ENCODE measurements around the gene SPHK1. TPM values are rescaled to one million over a fixed set of nuclear protein-coding genes. Genes with fewer than 3 reads are reported as not detected.

SPHK1 gene
- total and polyA plus RNA-seq, 9 donors = 1.6 to 2.8 (median 2.4) TPM

GRCh38 chr17:76432004-76432403 is 47.6 kb downstream of the SPHK1 start:
- Histone ChIP-seq H3K4me1 (ENCODE audit: control insufficient read depth, insufficient read depth, low read length) (no peaks in the 10 kb centered on the region), H3K27me3 (ENCODE audit: control insufficient read depth, insufficient read depth, low read length) (no peaks in the 10 kb centered on the region), H3K9me3 (replicated peaks; ENCODE audit: control insufficient read depth, low read depth, low read length) (no peaks in the 10 kb centered on the region), H3K36me3 (ENCODE audit: control insufficient read depth, insufficient read depth, low read length) (peaks cover 6% of the 10 kb centered on the region), H3K27ac (ENCODE audit: low read length) (no peak overlapping the region), H3K4me3 (ENCODE audit: low read length) (no peak overlapping the region)
- WGBS (ENCODE audit: insufficient coverage) = no CpG with 5 or more reads among the region's 6 CpGs
- DNase-seq = no peak

GRCh38 chr17:76432712-76433336 is 48.4 kb downstream of the SPHK1 start:
- Histone ChIP-seq H3K4me1 (ENCODE audit: control insufficient read depth, insufficient read depth, low read length) (no peaks in the 10 kb centered on the region), H3K9me3 (replicated peaks; ENCODE audit: control insufficient read depth, low read depth, low read length) (no peaks in the 10 kb centered on the region), H3K4me3 (ENCODE audit: low read length) (no peak overlapping the region), H3K36me3 (ENCODE audit: control insufficient read depth, insufficient read depth, low read length) (peaks cover 6% of the 10 kb centered on the region), H3K27me3 (ENCODE audit: control insufficient read depth, insufficient read depth, low read length) (no peaks in the 10 kb centered on the region), H3K27ac (ENCODE audit: low read length) (no peak overlapping the region)
- no CpG with 5 or more reads among the region's 3 CpGs for WGBS (ENCODE audit: insufficient coverage)
- DNase-seq = no peak

- 100% methylated on average over 1 of the region's 9 CpGs for whole genome bisulfite sequencing (ENCODE audit: insufficient coverage)
- DNase-seq = no peak
- no peaks in the 10 kb centered on the region for H3K9me3 ChIP-seq (replicated peaks; ENCODE audit: control insufficient read depth, low read depth, low read length)
- H3K36me3 ChIP-seq (ENCODE audit: control insufficient read depth, insufficient read depth, low read length) = peaks cover 6% of the 10 kb centered on the region
- H3K27ac ChIP-seq (ENCODE audit: low read length) = no peak overlapping the region
- no peak overlapping the region for H3K4me3 ChIP-seq (ENCODE audit: low read length)
- no peaks in the 10 kb centered on the region for H3K4me1 ChIP-seq (ENCODE audit: control insufficient read depth, insufficient read depth, low read length)
- H3K27me3 ChIP-seq (ENCODE audit: control insufficient read depth, insufficient read depth, low read length) = no peaks in the 10 kb centered on the region
Measured at GRCh38 chr17:76433693-76434092, 49.3 kb downstream of the SPHK1 start.

GRCh38 chr17:76434870-76435269 is 50.5 kb downstream of the SPHK1 start:
- no peaks in the 10 kb centered on the region for H3K27me3 ChIP-seq (ENCODE audit: control insufficient read depth, insufficient read depth, low read length)
- DNase-seq = no peak
- 91% methylated on average over 7 of the region's 7 CpGs for WGBS (ENCODE audit: insufficient coverage)
- H3K4me1 ChIP-seq (ENCODE audit: control insufficient read depth, insufficient read depth, low read length) = no peaks in the 10 kb centered on the region
- no peaks in the 10 kb centered on the region for H3K9me3 ChIP-seq (replicated peaks; ENCODE audit: control insufficient read depth, low read depth, low read length)
- H3K36me3 ChIP-seq (ENCODE audit: control insufficient read depth, insufficient read depth, low read length) = peaks cover 6% of the 10 kb centered on the region
- H3K4me3 ChIP-seq (ENCODE audit: low read length) = no peak overlapping the region
- no peak overlapping the region for H3K27ac ChIP-seq (ENCODE audit: low read length)

- H3K27ac ChIP-seq (ENCODE audit: low read length) = no peak overlapping the region
- no peak overlapping the region for H3K4me3 ChIP-seq (ENCODE audit: low read length)
- DNase-seq = no peak
- no peaks in the 10 kb centered on the region for H3K27me3 ChIP-seq (ENCODE audit: control insufficient read depth, insufficient read depth, low read length)
- H3K36me3 ChIP-seq (ENCODE audit: control insufficient read depth, insufficient read depth, low read length) = peaks cover 6% of the 10 kb centered on the region
- no peaks in the 10 kb centered on the region for H3K4me1 ChIP-seq (ENCODE audit: control insufficient read depth, insufficient read depth, low read length)
- 84% methylated on average over 7 of the region's 11 CpGs for WGBS (ENCODE audit: insufficient coverage)
- no peaks in the 10 kb centered on the region for H3K9me3 ChIP-seq (replicated peaks; ENCODE audit: control insufficient read depth, low read depth, low read length)
Measured at GRCh38 chr17:76435751-76436150, 51.3 kb downstream of the SPHK1 start.

Other genes with a start within 250 kb of the SPHK1 start
- gene FOXJ1, start 243.4 kb upstream of the SPHK1 start, total RNA-seq = 0.09 TPM
- 1 to 10 TPM in 1 of 8 donors, under 1 TPM in 7; 0.05 to 1.1 (median 0.13) TPM for gene FOXJ1, start 243.4 kb upstream of the SPHK1 start, polyA plus RNA-seq (ENCODE audit: insufficient read depth in 1 of 8, insufficient read length in 8 of 8, low replicate concordance in 1 of 8)
- gene RNF157, start 144.1 kb upstream of the SPHK1 start, total RNA-seq = 5.5 TPM
- gene RNF157, start 144.1 kb upstream of the SPHK1 start, polyA plus RNA-seq (ENCODE audit: insufficient read depth in 1 of 8, insufficient read length in 8 of 8, low replicate concordance in 1 of 8) = 10 to 100 TPM in 5 of 8 donors, 1 to 10 TPM in 3; 6.4 to 11.1 (median 10.1) TPM
- 10.8 TPM for gene UBALD2, start 119.3 kb upstream of the SPHK1 start, total RNA-seq
- 10 to 100 TPM; 13.2 to 27.3 (median 18.4) TPM for gene UBALD2, start 119.3 kb upstream of the SPHK1 start, polyA plus RNA-seq (ENCODE audit: insufficient read depth in 1 of 8, insufficient read length in 8 of 8, low replicate concordance in 1 of 8)
- 2.1 TPM for gene QRICH2, start 76.3 kb upstream of the SPHK1 start, total RNA-seq
- 1 to 10 TPM; 3.0 to 4.7 (median 3.9) TPM for gene QRICH2, start 76.3 kb upstream of the SPHK1 start, polyA plus RNA-seq (ENCODE audit: insufficient read depth in 1 of 8, insufficient read length in 8 of 8, low replicate concordance in 1 of 8)
- 20.7 TPM for gene PRPSAP1, start 30.7 kb upstream of the SPHK1 start, total RNA-seq
- 10 to 100 TPM; 28.2 to 40.4 (median 34.0) TPM for gene PRPSAP1, start 30.7 kb upstream of the SPHK1 start, polyA plus RNA-seq (ENCODE audit: insufficient read depth in 1 of 8, insufficient read length in 8 of 8, low replicate concordance in 1 of 8)
- 11.1 TPM for gene UBE2O, start 68.5 kb downstream of the SPHK1 start, total RNA-seq
- 10 to 100 TPM; 13.9 to 20.4 (median 17.2) TPM for gene UBE2O, start 68.5 kb downstream of the SPHK1 start, polyA plus RNA-seq (ENCODE audit: insufficient read depth in 1 of 8, insufficient read length in 8 of 8, low replicate concordance in 1 of 8)
- 0.22 TPM for gene AANAT, start 83.0 kb downstream of the SPHK1 start, total RNA-seq
- under 1 TPM in 5 of 8 donors, not detected in 3; 0.18 to 0.87 (median 0.34) TPM for gene AANAT, start 83.0 kb downstream of the SPHK1 start, polyA plus RNA-seq (ENCODE audit: insufficient read depth in 1 of 8, insufficient read length in 8 of 8, low replicate concordance in 1 of 8)
- gene RHBDF2, start 116.8 kb downstream of the SPHK1 start, total RNA-seq = 4.2 TPM
- 1 to 10 TPM; 3.5 to 7.0 (median 5.4) TPM for gene RHBDF2, start 116.8 kb downstream of the SPHK1 start, polyA plus RNA-seq (ENCODE audit: insufficient read depth in 1 of 8, insufficient read length in 8 of 8, low replicate concordance in 1 of 8)
- 12.8 TPM for gene CYGB, start 153.1 kb downstream of the SPHK1 start, total RNA-seq
- gene CYGB, start 153.1 kb downstream of the SPHK1 start, polyA plus RNA-seq (ENCODE audit: insufficient read depth in 1 of 8, insufficient read length in 8 of 8, low replicate concordance in 1 of 8) = 10 to 100 TPM; 15.9 to 27.2 (median 20.8) TPM
- 3.9 TPM for gene PRCD, start 155.4 kb downstream of the SPHK1 start, total RNA-seq
- gene PRCD, start 155.4 kb downstream of the SPHK1 start, polyA plus RNA-seq (ENCODE audit: insufficient read depth in 1 of 8, insufficient read length in 8 of 8, low replicate concordance in 1 of 8) = 1 to 10 TPM; 2.2 to 6.5 (median 3.8) TPM
- 1.5 TPM for gene ST6GALNAC2, start 201.3 kb downstream of the SPHK1 start, total RNA-seq
- 1 to 10 TPM; 1.2 to 8.0 (median 1.9) TPM for gene ST6GALNAC2, start 201.3 kb downstream of the SPHK1 start, polyA plus RNA-seq (ENCODE audit: insufficient read depth in 1 of 8, insufficient read length in 8 of 8, low replicate concordance in 1 of 8)